ENCODE results near the gene PTCH2.

GRCh38 chr1:44846985-44847384 lies 3.9 kb upstream of the PTCH2 start:
- TF ChIP-seq, protein P1, sequence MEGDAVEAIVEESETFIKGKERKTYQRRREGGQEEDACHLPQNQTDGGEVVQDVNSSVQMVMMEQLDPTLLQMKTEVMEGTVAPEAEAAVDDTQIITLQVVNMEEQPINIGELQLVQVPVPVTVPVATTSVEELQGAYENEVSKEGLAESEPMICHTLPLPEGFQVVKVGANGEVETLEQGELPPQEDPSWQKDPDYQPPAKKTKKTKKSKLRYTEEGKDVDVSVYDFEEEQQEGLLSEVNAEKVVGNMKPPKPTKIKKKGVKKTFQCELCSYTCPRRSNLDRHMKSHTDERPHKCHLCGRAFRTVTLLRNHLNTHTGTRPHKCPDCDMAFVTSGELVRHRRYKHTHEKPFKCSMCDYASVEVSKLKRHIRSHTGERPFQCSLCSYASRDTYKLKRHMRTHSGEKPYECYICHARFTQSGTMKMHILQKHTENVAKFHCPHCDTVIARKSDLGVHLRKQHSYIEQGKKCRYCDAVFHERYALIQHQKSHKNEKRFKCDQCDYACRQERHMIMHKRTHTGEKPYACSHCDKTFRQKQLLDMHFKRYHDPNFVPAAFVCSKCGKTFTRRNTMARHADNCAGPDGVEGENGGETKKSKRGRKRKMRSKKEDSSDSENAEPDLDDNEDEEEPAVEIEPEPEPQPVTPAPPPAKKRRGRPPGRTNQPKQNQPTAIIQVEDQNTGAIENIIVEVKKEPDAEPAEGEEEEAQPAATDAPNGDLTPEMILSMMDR (IDR thresholded peaks at IDR 0.05) = no peak
- no peak for TF ChIP-seq POLR2A (IDR thresholded peaks at IDR 0.05)
